AML-193 (cell line): ENCODE measurements around the gene ZNF385B.

Experiments
- DNase-seq, 2 experiments: peaks; one replicate each; lab custom pipeline; 2025; lab: John Stamatoyannopoulos, UW

The ZNF385B gene

DNA sequence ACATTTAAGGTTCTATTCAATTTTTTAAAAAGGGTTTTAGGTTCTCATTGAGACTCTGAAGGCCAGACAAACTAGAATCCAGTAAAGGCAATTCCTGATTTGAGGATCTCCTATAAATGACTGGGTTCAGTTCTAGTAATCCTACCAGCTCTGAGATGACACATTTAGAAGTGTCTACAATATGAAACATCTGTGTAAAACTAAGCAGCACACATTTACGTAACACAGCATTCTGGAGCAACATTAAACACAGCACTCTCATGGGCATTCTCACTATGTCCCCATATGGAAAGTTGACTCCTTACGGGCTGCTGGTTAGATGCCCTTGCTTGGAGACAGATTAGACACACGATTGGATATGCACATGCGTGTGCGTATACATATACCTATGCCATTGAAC, 114.4 kb downstream of the ZNF385B start:
- no peak for DNase-seq

DNA sequence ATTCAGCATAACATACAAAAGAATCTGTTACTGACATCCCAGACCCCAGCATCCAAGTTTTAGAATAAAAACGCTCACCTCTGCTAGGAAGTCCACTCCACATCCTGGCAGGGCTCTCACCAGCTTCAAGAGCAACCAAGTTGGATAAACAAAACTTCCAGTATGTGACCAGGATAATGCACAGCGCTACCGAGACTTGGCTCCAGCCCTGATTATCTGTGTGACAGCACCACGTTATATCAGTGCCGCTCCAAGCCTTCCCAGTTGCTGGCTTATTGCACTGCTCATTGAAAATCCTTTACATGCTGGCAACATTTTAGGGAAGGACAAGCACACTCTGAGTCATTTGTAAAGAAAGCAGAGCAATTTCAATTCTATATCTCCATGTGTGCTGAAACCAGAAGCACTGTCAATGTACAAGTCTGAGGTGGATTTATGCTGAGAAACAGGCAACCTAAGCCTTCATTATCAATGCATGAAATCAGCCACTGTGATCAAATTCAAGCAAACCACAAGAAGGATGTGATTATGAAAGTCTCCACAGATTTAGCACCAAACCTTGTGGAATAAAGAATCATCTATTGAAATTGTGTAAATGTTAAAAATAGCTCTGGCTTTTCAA, 115.7 kb downstream of the ZNF385B start:
- no peak for DNase-seq

DNA sequence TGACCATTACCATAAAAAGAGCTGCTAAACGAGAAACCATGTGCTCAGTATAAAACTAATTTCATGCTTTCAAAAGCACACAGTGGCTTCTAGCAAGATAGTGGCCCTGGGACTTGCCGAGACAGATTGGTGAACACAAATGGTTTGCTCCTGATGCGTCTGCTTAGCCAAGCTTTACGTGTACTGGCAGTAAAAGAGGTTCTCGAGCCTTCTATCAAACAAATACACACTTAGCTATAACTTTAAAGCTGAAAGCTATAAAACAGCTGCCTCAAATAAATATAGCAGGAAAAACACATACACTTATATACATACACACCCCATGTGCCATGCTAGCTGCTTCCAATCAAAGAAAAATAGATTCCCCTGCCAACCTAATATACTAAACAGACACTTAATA, 117.0 kb downstream of the ZNF385B start:
- DNase-seq: no peak

DNA sequence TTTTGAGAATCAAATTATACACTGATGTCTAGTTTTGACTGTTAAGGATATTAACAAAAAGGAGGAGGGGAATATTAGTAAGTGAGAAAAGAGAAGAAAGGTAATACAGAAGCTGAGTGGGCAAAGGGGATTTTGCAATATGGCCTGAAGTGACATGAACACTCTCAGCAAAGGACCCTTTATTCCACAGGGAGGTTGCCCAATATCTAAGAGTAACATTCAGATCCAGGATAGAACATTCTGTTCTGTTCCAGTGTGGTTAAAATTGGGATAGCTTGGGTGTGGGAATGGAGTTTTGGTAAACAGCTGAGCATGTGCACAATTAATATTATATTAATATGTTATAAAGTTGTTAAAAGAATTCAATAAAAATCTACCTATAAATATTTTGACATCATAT, 120.1 kb downstream of the ZNF385B start:
- DNase-seq: no peak

DNA sequence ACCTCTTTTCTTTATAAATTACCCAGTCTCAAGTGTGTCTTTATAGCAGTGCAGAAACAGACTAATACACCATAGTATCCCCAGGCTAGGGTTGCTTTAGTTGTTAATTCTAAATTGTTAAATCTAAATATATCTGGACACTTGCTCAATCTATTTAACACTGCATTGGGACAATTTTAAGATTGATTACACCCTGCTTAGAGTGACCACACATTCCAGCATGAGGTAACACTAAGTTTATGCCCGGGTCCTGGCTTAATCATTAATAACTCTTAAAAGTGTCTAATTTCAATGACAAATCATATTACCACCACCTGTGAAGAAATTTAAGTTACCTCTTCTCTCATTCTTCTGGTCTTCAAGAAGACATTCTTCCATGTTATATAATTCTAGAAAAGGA, 131.4 kb downstream of the ZNF385B start:
- DNase-seq: no peak

DNA sequence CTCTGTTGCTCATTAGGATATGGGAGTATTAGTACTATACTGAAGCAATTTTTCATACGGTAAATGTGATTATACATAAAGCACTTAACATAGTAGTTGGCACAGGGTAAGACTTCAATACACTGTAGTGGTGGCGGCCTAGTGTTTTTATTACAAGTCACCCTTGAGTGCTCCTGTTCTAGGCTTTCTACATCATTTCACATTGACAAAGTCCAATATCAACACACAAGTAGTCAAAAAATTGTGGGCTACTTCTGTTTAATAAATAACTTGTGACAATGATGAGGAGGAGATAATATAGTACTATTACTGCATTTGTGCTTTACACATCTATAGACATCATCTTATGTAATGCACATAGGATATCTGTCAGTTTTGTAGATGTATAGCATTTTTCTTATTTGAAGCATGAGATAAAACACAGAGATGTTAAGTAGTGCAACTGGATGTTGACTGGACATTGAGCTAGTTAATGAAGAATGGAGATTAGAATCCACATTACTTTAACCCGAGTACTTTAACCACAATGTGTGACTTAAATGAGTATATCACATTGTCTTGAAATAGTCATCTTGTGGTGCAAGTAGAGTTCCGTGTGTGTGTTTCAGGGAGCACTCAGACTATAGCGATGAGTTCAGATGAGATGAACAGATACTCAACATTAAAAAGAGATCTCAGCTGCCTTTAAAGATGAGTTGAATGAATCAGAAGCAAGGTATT, 134.8 kb downstream of the ZNF385B start:
- no peak for DNase-seq

DNA sequence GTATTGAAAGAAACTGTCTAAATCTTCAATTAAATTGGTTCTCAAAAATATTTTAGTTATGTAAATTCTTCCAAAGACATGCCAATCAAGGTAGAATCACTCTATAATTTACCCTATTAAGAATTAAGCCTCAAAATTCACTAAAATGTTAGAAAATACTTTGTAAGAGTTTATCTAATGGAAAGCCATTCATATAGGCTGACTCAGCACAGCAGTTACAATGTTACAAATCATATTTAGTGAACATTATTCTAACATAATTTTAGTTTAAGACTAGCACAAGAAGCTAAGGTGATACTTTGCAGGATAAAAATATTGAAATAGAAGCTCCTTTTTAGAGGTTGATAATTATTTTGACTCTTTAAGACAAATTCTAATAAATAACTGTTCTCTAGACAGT, 137.0 kb downstream of the ZNF385B start:
- no peak for DNase-seq

DNA sequence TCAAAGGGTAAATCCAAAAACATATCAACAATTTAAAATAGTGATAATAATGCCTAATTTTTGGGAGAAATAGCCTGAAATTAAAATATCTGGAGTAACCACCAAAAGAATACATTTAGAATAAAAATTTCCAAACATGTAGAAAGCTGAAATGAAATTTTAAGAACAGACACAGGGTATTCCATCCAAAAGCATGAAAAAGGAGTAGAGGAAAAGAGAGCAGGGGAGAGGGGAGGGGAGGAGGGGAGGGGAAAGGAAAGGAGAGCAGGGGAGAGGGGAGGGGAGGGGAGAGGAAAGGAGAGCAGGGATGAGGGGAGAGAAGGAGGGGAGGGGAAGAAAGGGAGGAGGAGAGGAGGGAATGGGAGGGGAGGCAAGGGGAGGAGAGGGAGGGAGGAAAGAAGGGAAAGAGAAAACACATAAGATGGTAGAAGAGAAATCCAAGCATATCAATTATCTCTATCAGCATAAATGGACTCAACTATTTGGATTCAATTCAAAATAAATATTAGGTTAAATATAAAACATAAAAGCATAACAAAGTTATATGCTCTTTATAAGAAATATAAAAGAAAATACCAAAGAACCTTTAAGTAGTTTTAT, 141.1 kb downstream of the ZNF385B start:
- DNase-seq: no peak

DNA sequence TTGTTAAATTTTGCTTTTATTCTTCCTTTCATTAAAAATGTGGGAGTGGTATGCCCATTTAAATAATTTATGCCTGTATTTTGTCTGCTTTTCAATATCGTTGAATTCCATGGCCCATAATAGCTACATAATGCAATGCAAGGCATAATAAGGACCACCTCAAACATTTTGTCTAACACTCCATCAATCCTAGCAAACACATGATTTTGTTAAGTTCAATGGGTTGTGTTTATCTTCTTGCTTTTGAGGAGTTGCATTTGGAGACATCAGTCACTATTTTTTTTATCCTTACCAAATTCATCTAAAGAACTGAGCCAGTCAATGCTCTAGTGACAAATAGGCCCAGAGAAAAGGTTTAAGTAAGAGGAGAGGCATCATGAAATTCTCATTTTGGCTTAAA, 145.5 kb downstream of the ZNF385B start:
- no peak for DNase-seq

DNA sequence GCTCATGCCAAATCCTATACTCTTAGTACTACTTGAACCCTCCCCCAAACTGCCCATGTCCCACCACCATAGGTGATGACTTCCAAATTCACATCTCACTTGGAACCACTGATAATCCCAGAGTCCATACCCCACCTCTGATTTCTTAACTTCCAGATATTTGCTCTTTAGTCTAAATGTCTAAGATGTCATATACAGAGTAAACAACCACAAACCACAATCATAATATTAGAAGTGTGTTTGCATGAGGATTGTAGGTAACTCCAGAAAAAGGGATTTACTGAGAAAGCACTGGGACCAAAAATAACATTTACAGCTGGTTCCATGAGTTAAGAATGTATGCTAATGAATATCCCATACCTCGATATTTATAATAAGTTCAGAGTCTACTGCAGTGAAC, 146.2 kb downstream of the ZNF385B start:
- DNase-seq: no peak

DNA sequence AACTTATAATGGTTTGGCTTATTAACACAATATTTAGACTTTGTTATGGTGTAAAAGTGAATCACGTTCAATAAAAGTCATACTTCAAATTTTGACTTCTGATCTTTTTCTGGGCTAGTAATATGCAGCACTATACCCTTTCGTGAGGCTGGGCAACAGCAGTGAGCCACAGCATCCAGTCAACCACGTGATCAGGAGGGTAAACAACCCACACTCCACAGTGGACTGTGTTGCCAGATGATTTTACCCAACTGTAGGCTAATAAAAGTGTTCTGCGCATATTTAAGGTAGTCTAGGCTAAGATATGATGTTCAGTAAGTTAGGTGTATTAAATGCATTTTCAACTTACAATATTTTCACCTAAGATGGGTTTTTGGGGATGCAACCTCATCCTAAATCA, 148.6 kb downstream of the ZNF385B start:
- DNase-seq: no peak

DNA sequence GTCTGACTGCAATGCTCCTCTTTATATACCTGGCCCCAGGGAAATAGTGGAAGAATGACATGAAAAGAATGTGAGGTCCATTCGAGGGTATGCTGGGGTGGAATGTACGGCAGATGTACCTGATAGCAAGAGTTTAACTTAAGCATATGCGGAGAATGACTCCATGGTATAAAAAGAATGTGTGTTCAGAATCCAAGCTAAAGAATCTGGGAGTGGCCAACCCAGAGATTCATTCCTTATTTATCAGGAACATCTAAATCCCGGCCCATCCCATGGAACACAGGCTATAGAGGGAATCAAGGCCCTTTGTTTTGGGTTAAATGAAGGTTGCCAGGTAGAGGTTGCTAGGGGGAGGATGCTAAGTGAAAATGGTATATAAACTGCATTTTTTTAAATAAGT, 150.0 kb downstream of the ZNF385B start:
- no peak for DNase-seq

DNA sequence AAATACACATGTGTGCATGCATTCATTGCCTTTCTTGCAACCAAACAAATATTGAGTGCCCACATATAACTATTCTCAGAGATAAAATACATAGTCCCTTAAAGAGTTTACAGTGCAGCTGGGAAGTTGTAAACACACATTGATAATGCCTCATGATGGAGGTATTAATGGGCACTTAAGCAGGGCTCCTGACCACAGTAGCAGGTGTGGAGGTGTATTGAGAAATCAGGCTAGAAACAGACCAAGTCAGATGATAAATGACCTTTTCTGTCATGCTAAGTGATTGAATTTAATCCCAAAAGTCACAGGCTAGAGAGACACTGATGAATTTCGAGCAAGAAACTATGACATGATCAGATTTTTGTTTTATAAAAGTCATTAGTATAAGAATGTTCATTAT, 157.7 kb downstream of the ZNF385B start:
- no peak for DNase-seq

DNA sequence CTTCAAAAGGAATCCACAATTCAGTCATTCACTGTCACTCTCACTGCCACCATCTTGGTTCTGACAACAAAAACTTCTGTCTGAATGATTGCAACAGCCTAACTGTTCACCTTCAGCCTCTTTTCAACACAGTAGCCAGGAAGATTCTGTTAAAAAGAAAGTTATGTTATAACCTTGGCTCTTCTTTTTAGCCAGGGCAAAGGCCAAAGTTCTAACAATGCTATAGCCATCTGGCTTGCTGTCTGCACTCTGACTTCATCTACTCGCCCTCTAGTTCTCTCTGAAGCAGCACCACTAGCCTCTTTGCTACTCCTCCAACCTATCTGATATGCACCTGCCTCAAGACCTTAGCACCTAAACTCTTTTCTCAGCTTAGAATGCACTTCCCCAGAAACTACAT, 158.5 kb downstream of the ZNF385B start:
- DNase-seq: no peak

DNA sequence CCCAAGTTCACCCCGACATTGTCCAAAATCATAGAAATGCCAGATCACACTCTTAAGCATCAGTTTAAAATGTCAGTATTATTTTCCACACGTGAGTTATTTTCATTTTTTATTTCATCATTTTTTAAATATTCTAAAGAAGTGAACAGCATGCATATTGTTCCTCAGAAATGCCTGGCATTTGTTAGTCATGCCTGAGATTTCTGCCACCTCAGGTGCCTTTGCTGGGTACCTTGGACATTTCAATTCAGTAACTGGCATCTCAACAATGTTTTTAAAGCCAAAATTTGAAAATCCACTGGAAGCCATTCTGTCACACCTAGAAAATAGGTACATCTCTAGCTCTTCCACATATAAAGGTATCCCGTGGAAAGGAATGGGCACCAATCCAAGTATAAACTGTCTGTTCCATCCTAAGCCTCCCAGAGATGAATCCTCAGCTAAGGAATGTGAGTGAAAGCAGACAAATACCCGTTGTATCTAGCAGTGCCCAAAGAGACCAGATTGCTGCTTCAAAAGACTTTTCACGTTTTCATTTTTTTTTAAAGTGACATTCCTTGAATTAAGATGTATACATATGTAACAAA, 159.8 kb downstream of the ZNF385B start:
- DNase-seq: no peak

DNA sequence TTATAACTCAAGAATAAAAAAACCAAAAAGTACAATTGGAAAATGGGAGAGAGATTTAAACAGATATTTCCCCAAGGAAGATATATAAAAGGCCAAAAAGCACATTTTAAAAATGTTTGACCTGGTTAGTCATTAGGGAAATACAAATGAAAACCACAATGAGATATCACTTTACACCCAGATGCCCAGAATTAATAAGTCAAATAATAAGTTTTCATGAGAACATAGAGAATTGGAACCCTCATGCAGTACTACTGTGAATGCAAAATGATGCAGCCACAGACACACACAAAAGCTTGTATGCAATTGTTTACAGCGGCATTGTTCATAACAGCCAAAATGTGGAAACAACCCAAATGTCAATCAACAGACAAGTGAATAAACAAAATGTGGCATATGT, 165.9 kb downstream of the ZNF385B start:
- no peak for DNase-seq

DNA sequence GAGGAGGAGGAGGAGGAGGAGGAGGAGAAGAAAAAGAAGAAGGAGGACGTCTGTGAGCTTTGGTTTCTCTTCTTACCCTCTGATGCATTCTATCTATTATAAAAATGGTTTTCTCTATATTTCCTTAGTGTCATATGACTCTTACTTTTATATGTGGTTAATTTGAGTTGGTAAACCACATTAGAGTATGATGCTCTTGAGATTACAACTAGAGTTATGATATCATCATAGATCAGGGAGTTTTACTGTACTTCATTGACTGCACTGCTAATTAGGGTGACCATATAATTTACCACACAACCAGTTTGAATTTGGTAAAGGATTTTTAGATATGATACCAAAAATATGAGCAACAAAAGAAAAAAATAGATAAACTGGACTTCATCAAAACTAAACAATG, 166.4 kb downstream of the ZNF385B start:
- DNase-seq: no peak

DNA sequence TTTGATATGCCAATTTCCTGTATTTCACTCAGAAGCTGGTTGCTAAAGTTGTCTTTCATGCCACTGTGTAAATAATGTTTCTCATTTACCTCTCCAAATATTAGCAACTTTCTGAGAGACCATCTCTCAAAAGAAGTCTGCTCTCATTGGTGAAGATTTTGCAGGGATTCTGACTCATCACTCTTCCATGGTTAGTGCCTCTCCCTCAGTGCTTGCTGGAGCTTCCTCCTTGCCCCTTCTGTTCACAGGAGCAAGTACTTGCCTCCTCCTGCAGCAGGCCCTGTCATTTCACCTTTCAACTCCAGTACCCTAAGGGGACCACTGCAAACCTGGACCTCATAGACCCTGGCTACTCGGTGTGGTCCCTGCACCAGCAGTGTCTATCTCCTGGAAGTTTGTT, 168.8 kb downstream of the ZNF385B start:
- DNase-seq: no peak

DNA sequence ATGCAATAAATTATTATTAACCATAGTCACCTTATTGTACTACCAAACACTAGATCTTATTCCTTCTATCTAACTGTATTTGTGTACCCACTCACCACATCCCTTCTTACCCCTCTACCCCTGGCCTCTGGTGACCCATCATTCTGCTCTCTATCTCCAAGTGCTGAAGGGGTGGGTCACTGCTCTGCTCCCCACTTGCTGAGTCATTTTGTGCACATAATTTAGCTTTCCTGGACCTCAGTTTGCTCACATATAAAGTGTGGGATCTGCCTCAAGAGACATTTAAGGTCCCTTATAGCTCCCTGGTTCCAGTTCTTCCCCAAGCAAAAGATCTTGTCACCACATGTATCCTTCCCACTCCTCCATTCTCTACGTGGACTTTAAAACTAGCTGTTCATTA, 169.4 kb downstream of the ZNF385B start:
- no peak for DNase-seq

DNA sequence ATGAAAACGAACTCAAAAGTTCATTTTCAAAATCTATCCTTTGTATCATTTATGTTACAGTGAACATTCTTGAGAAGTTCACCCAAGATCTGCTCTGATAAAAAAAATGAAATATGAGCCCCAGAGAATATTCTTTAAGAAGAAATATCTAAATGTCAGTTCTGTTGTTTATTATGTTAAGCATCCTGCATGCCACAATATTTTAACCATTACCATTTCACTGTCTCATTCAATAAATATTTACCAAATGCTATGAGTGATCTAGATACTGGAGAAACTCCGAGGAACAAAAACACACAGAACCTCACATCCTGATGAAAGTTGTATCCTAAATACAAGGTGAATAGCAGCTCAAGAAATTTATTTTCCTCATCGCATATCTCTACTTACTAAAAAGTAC, 170.2 kb downstream of the ZNF385B start:
- no peak for DNase-seq

DNA sequence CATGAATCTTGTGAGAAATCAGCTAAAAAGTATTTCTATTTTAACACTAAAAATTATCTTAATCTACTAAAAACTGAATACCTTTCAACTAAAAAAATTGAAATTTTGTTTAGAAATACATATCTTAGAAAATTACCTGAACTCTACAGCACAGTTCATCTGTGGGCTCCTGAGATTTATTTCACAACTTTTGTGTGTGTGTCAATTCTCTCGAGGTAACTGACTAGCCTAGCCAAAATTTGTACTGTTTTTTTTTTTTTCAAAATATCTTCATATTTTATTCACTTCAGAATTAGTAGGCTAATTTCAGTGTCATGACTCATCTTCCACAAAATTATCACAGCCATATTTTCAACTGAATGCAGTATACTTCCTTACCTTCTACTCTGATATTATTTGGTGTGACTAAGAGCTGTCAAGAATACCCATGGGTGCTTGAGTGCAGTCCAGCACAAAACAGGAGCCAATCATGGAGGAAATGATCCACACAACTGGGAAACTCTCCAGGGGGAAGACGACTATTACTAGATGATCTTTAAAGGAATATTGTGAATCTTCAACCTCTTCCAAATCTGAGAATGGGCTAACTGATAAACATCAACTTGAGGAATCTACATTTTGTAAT, 174.6 kb downstream of the ZNF385B start:
- no peak for DNase-seq

DNA sequence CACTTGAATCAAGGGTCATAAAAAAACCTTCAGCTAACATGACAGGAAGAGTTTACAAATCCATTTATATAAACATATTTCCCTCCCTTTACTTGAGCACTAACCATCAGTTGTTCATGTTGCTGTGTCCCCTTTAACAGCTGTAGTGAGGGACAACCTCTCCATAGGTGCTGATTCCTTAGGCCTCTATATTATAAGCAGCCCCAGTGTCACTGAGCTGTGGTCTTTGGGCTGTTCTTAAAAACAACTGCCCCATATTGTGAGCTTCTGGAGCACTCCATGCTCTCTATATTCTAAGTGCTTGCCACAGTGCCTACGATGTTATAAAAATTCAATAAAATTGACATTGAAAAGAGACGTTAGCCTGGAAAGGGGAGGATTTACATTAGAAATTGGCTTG, 175.3 kb downstream of the ZNF385B start:
- DNase-seq: no peak

DNA sequence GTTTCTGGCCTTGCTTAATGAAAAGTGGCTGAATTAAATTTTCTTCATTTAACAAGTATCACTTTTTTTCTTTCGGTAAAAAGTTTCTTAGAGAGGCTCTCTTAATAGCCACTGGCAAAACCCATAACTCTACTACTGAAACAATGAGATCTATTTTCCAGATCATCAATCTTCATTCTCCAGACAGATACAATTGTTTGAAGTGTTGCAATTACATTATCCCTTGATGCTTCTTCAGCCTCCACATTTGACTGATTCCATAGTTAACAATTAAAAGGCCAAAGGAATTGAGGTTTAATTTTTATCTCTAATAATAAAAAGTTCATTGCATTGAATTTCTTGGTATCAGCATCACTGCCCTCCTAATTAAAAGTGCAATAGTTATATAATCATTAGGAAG, 176.3 kb downstream of the ZNF385B start:
- no peak for DNase-seq
